ENCODE results near the gene RTRAF. TPM values are rescaled to one million over a fixed set of nuclear protein-coding genes. Genes with fewer than 3 reads are reported as not detected.

The RTRAF gene
- polyA plus RNA-seq, 1 donor (not counting 4 experiments of a cell fraction or from before 2014, with no cell fraction given) = 255 TPM

DNA sequence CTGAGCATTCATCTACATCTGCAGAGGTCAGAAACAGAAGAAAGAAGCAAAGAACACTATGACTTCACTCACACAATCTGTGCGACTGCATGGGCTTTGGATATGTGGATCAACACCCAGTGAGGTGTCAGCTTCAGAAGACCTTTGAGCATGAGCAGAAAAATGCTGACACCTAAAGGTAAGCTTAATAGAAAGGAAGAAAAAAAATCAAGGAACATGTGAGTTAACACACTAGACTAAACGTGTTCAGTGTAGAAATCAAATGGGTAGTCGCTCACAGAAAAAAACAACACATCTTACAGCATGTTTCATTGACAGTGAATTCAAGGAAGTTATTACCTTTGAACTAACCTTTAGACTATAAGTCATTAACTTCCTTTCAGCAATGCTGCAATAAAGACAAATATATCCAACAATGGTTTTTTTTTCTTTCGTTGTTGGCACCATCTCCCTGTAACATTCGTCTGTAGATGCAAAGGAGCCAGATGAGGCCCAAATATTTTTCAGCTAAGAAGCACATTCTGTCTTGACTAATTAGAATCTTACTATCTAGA, 30.9 kb downstream of the RTRAF start:
- H3K27ac ChIP-seq (ENCODE audit: control insufficient read depth, insufficient read depth, low read length) = no peak overlapping the region
- no peaks in the 10 kb centered on the region for H3K9me1 ChIP-seq (ENCODE audit: control insufficient read depth, extremely low read depth, insufficient read depth, low read length)
- H3K4me3 ChIP-seq (ENCODE audit: control insufficient read depth in 2 of 3, extremely low read depth in 1 of 3, insufficient read depth in 2 of 3, low read depth in 1 of 3, low read length in 3 of 3) = no peak overlapping the region
- no peak overlapping the region for H3K4me2 ChIP-seq (ENCODE audit: control insufficient read depth, extremely low read depth, insufficient read depth, low read depth, low read length)
- no peak for DNase-seq (ENCODE audit: low read depth, low spot score)
- H3K9ac ChIP-seq (ENCODE audit: control insufficient read depth, extremely low read depth, insufficient read depth, low read length) = no peak overlapping the region
- H2AFZ ChIP-seq (ENCODE audit: control insufficient read depth, low read length) = no peak overlapping the region
- no peaks in the 10 kb centered on the region for H3K27me3 ChIP-seq (ENCODE audit: control insufficient read depth, extremely low read depth, insufficient read depth, low read length)
- no peaks in the 10 kb centered on the region for H4K20me1 ChIP-seq (ENCODE audit: control insufficient read depth, extremely low read depth, insufficient read depth, low read length)
- FAIRE-seq = no peak
- H3K9me3 ChIP-seq (ENCODE audit: control insufficient read depth, low read depth, low read length) = no peaks in the 10 kb centered on the region
- no peaks in the 10 kb centered on the region for H3K79me2 ChIP-seq (ENCODE audit: control insufficient read depth, insufficient read depth, low read length)
- no peaks in the 10 kb centered on the region for H3K36me3 ChIP-seq (ENCODE audit: control insufficient read depth in 2 of 2, extremely low read depth in 1 of 2, insufficient read depth in 2 of 2, low read length in 2 of 2)
- TF ChIP-seq CTCF (optimal IDR thresholded peaks at IDR 0.05 in 1 of 3, IDR thresholded peaks at IDR 0.05 in 1 of 3, conservative IDR thresholded peaks at IDR 0.05 in 1 of 3; ENCODE audit: extremely low read depth in 1 of 3, insufficient read depth in 2 of 3, low read length in 3 of 3) (no peak), EZH2 (IDR thresholded peaks at IDR 0.05; ENCODE audit: low read length) (no peak)
- dilution Hi-C loops (cut with MboI; ENCODE audit: extremely low pct_ligation_motif_present, low sequenced_read_pairs) = no loop called here
- H3K4me1 ChIP-seq (ENCODE audit: control insufficient read depth, extremely low read depth, insufficient read depth, low read length) = peaks cover 3% of the 10 kb centered on the region

DNA sequence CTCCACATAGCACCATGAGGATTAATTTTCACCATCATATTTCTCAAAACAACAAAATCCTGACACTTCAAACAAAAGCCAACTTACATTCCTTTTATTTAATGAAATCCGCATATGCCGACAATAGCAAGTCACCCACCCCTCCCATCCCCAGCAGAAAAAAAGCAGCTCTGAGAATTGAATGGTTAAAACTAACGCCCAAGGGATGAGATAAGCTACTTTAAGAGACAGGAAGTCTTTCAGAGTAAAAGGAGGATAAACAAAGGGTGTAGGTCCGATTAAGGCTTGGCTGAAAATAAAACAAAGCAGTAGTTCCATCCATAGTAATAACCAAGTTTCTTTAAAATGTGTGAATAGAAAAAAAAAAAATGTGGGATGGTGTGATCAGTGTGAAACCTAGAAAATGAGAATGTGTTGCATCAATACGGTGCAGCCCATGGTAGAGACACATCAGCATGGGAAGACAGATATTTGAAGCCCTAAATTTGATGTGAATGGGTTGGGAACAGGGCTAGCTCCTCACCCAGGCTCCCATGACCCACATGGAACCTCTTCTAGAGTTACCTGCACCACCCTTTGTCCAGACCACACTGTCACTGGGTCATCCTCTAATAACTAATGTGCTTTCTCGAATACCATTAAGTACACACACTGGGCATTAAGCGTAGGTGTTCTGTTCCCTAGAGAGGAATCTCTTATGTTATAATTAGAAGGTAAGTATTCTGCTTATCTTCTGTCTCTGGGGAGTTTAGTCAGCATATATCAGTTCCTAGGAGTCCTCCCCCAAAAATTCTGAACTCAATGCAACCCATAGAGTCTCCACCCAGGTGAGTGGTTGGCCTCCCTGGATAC, 31.7 kb downstream of the RTRAF start:
- Histone ChIP-seq H3K27ac (ENCODE audit: control insufficient read depth, insufficient read depth, low read length) (no peak overlapping the region), H2AFZ (ENCODE audit: control insufficient read depth, low read length) (no peak overlapping the region), H3K9me3 (ENCODE audit: control insufficient read depth, low read depth, low read length) (no peaks in the 10 kb centered on the region), H3K36me3 (ENCODE audit: control insufficient read depth in 2 of 2, extremely low read depth in 1 of 2, insufficient read depth in 2 of 2, low read length in 2 of 2) (no peaks in the 10 kb centered on the region), H3K4me3 (ENCODE audit: control insufficient read depth in 2 of 3, extremely low read depth in 1 of 3, insufficient read depth in 2 of 3, low read depth in 1 of 3, low read length in 3 of 3) (no peak overlapping the region), H3K4me1 (ENCODE audit: control insufficient read depth, extremely low read depth, insufficient read depth, low read length) (peaks cover 3% of the 10 kb centered on the region), H3K9me1 (ENCODE audit: control insufficient read depth, extremely low read depth, insufficient read depth, low read length) (no peaks in the 10 kb centered on the region), H4K20me1 (ENCODE audit: control insufficient read depth, extremely low read depth, insufficient read depth, low read length) (no peaks in the 10 kb centered on the region), H3K27me3 (ENCODE audit: control insufficient read depth, extremely low read depth, insufficient read depth, low read length) (no peaks in the 10 kb centered on the region), H3K79me2 (ENCODE audit: control insufficient read depth, insufficient read depth, low read length) (no peaks in the 10 kb centered on the region), H3K9ac (ENCODE audit: control insufficient read depth, extremely low read depth, insufficient read depth, low read length) (no peak overlapping the region), H3K4me2 (ENCODE audit: control insufficient read depth, extremely low read depth, insufficient read depth, low read depth, low read length) (no peak overlapping the region)
- DNase-seq (ENCODE audit: low read depth, low spot score) = no peak
- TF ChIP-seq CTCF (optimal IDR thresholded peaks at IDR 0.05 in 1 of 3, IDR thresholded peaks at IDR 0.05 in 1 of 3, conservative IDR thresholded peaks at IDR 0.05 in 1 of 3; ENCODE audit: extremely low read depth in 1 of 3, insufficient read depth in 2 of 3, low read length in 3 of 3) (no peak), EZH2 (IDR thresholded peaks at IDR 0.05; ENCODE audit: low read length) (no peak)
- FAIRE-seq = no peak
- dilution Hi-C loops (cut with MboI; ENCODE audit: extremely low pct_ligation_motif_present, low sequenced_read_pairs) = no loop called here
